Measurements from ENCODE around the gene ETV1.

GRCh38 chr7:13989126-13989948 is at the start of gene ETV1:
- TF ChIP-seq, protein P1, sequence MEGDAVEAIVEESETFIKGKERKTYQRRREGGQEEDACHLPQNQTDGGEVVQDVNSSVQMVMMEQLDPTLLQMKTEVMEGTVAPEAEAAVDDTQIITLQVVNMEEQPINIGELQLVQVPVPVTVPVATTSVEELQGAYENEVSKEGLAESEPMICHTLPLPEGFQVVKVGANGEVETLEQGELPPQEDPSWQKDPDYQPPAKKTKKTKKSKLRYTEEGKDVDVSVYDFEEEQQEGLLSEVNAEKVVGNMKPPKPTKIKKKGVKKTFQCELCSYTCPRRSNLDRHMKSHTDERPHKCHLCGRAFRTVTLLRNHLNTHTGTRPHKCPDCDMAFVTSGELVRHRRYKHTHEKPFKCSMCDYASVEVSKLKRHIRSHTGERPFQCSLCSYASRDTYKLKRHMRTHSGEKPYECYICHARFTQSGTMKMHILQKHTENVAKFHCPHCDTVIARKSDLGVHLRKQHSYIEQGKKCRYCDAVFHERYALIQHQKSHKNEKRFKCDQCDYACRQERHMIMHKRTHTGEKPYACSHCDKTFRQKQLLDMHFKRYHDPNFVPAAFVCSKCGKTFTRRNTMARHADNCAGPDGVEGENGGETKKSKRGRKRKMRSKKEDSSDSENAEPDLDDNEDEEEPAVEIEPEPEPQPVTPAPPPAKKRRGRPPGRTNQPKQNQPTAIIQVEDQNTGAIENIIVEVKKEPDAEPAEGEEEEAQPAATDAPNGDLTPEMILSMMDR (IDR thresholded peaks at IDR 0.05): no peak
- TF ChIP-seq POLR2A (IDR thresholded peaks at IDR 0.05): no peak

All from lower leg skin (tissue), 3 donors.